Body of pancreas (tissue), 4 donors: ENCODE measurements around the gene AGTRAP.

Experiments
- POLR2A ChIP-seq, 3 donors: fragments of 450-650 bp; IDR thresholded peaks; one replicate each; pipeline ENCODE4 v1.6.1; 2016; ENCODE audit warnings: antibody characterized with exemption in 3 of 3, mild to moderate bottlenecking in 2 of 3
- TF ChIP-seq, protein P1 (sequence below), 7 experiments: fragments of 450-650 bp in 4 of 7; fragments of 200-600 bp in 3 of 7; sonication (generic) in 3 of 7; IDR thresholded peaks; one replicate each; pipeline ENCODE4 v1.5.1; 2016 to 2019; ENCODE audit warnings: antibody characterized with exemption in 7 of 7

DNA sequence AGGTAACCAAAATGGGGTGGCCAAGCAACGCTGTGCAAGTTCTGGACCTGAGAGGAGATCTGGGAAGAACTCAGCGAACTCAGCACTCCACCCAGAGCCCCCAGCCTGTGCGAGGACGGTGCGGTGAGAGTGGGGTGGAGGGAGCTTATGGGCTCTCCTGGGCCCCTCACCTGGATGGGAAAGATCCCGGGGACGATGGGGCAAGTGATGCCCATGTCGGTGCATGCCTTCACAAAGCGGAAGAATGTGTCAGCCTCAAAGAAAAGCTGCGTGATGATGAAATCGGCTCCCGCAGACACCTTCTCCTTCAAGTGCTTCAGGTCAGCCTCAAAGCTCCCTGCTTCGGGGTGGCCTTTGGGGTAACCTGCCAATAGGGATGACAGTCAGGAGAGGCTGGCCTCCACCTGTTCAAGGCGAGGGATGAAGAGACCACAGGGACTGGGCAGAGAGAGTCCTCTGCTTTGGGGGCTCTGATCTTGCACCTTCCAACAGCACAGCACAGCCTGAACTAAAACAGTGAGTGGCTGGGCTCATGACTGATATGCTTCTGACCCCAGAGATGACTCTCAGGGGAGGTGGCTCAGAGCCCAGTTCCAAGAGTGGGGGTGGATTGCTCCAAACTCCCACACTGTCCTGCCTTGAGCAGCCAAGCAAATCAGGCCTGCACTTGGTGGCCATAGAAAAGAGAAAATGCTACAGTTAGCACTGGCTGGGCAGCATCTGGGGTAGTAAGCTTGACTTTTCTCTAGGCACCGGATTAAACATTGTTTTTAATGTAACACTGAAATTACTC is 60.3 kb downstream of the AGTRAP start:
- TF ChIP-seq, protein P1, sequence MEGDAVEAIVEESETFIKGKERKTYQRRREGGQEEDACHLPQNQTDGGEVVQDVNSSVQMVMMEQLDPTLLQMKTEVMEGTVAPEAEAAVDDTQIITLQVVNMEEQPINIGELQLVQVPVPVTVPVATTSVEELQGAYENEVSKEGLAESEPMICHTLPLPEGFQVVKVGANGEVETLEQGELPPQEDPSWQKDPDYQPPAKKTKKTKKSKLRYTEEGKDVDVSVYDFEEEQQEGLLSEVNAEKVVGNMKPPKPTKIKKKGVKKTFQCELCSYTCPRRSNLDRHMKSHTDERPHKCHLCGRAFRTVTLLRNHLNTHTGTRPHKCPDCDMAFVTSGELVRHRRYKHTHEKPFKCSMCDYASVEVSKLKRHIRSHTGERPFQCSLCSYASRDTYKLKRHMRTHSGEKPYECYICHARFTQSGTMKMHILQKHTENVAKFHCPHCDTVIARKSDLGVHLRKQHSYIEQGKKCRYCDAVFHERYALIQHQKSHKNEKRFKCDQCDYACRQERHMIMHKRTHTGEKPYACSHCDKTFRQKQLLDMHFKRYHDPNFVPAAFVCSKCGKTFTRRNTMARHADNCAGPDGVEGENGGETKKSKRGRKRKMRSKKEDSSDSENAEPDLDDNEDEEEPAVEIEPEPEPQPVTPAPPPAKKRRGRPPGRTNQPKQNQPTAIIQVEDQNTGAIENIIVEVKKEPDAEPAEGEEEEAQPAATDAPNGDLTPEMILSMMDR (IDR thresholded peaks at IDR 0.05), result no peak
- TF ChIP-seq POLR2A (IDR thresholded peaks at IDR 0.05), result no peak
